MM.1S (cell line): ENCODE measurements around the gene RIC8A.

ENCODE experiments used
- CTCF ChIP-seq: fragments of 300-600 bp; sonication (generic); IDR thresholded peaks from 2 replicates; pipeline ENCODE4 v1.5.1; 2016; ENCODE audit warnings: antibody characterized with exemption, low read length, mixed read lengths
- EZH2phosphoT487 ChIP-seq: fragments of 300-600 bp; sonication (generic); IDR thresholded peaks from 2 replicates; pipeline ENCODE4 v1.6.1; 2018; ENCODE audit warnings: antibody characterized with exemption, low read length

GRCh38 chr11:235609-235996 lies 28.1 kb downstream of the RIC8A start:
- TF ChIP-seq CTCF (no peak), EZH2phosphoT487 (no peak)
